HL-60 (cell line): ENCODE measurements around the gene COQ2.

Experiments used
- GABPA ChIP-seq: IDR thresholded peaks from 2 replicates; pipeline ENCODE4 v1.6.1; 2012; ENCODE audit warnings: low read depth
- POLR2AphosphoS5 ChIP-seq: IDR thresholded peaks from 2 replicates; pipeline ENCODE4 v1.6.1; 2012; ENCODE audit warnings: low read depth
- REST ChIP-seq: IDR thresholded peaks from 2 replicates; pipeline ENCODE4 v1.6.1; 2012; ENCODE audit warnings: low read depth; ENCODE audit not compliant: insufficient replicate concordance
- SPI1 ChIP-seq: IDR thresholded peaks from 2 replicates; pipeline ENCODE4 v1.6.1; 2012; ENCODE audit warnings: low read depth, mild to moderate bottlenecking, borderline replicate concordance
- TF ChIP-seq, protein P1 (sequence below): IDR thresholded peaks from one replicate; pipeline ENCODE4 v1.5.1; 2011; ENCODE audit warnings: low read length, control low read depth, inconsistent platforms; ENCODE audit not compliant: insufficient read depth

DNA sequence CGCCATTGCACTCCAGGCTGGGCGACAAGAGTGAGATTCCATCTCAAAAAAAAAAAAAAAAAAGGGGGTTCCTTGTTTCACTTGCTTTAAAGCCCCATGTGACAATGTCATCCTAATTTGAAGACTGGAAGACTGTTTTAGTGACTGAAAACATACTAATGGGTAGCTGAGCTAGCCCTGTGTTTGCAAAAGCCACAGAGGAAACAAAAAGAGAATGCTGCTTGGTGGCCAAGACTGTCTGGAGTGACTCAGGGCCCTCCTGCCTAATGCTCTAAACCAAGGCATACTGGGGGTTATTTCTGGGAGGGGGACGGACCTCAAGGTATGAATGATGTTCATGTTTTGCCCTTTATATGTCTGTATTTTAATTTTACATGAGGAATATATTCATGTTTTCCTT is 34.1 kb upstream of the COQ2 start:
- TF ChIP-seq, protein P1, sequence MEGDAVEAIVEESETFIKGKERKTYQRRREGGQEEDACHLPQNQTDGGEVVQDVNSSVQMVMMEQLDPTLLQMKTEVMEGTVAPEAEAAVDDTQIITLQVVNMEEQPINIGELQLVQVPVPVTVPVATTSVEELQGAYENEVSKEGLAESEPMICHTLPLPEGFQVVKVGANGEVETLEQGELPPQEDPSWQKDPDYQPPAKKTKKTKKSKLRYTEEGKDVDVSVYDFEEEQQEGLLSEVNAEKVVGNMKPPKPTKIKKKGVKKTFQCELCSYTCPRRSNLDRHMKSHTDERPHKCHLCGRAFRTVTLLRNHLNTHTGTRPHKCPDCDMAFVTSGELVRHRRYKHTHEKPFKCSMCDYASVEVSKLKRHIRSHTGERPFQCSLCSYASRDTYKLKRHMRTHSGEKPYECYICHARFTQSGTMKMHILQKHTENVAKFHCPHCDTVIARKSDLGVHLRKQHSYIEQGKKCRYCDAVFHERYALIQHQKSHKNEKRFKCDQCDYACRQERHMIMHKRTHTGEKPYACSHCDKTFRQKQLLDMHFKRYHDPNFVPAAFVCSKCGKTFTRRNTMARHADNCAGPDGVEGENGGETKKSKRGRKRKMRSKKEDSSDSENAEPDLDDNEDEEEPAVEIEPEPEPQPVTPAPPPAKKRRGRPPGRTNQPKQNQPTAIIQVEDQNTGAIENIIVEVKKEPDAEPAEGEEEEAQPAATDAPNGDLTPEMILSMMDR: no peak
- TF ChIP-seq POLR2AphosphoS5 (no peak), REST (no peak), GABPA (no peak), SPI1 (no peak)
